Measurements from ENCODE around the gene MSX2.
A peak's percentile ranks its signal among the peaks of the same experiment; 100 is the strongest.
"Not testable (repeated sequence)": the region's sequence is repeated elsewhere in the genome, so short reads cannot be mapped to it uniquely, and the experiment has no call there.

Gene MSX2

DNA sequence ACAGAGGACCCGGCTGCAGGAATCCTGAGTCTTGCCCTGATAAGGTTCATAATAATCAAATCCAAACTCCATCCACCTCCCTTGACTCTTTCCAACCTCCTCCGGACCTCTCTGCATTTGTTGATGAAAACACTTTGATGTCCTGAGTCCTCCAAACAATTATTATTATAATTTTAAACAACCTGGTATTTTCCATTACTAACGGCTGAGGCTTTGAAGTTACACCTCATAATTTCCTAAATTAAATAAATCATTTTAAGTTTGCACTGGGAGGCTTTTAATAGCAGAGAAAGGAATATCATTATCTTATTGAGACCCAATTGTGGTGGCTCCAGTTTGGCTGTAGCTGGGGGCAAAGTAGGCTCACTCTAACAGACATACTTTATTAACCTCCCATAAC, 9.5 kb downstream of the MSX2 start:
- no peak for DNase-seq (ENCODE audit: low read depth)

DNA sequence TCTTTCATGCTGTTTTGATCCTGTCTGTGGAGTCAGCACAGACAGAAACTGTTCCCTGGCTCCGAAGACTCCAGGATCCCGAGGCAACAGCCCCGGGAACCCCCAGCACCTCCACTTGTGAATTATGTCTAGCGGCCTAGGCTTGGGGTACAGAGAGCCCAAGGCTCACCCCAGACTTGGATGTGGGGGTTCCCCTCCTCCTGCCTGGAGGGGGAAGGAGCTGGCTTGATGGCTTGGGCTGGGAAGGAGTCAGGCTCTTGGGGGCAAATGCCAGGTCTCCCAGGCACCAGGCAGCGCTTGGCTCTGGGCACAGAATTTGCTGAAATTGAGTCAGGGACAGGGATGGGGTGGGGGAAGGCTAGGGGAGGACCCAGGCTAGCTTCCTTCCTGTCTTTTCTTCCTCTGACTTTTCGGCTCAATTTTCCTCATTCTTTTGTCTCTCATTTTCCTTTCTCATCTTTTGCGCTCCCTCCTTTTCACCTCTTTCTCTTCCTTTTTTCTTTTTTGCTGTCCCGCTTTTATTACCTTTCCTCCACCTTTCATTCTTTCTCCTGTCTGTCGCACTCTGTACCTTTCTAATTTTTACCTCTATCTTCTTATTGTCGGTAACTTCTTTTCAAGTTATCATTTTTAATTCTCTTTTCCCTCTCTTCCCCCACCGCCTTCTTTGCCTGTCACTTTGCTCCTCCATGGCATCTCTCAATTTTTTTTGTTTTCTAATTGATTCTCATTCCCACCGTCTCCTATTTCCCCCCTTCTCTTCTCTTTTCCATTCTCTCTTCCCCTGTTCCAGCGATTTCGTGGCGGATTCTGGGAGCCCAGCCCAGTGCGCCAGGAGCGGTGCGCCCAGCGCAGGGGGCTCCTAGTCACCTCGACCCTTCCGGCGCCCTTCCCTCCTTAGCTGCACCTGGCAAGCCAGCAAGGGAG, 10.5 kb downstream of the MSX2 start:
- no peak for DNase-seq (ENCODE audit: low read depth)

DNA sequence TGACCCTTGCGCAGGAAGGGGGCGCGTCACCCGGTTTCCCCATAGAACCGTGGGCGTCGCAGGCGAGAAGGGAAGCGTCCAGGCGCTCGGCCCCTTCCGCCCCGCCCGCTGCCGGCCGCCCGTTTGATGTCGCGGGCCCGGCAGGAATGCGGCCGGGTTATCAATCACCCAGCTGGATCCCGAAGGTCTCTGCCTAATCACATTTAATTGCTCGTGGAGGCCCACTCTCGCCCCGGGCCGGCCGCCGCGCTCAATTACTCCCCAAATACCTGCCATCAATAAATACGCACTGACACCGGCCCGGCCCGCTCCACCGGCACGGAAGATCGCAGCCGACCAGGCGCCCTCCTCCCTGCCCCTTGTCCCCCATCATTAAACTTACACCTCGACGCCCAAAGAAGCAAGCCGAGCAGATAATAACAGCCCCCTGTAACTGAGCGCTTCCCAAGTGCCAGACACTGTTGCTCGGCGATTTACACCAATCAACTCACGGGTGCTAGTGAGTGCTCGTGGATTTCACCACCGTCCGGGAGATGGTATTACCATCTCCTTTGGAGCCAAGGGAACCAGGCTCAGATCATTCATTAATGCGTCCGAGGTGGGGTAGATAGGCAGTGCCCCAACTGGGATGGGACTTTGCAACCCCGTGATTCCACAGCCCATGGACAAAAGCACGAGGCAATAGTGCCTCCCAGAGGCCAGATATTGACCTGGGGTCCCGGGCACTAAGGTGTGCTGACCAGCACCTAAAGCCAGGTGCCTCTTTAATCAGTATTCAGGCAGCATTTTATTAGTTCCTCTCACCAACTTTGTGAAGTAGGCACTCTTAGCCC, 11.3 kb downstream of the MSX2 start:
- no peak for DNase-seq (ENCODE audit: low read depth)

DNA sequence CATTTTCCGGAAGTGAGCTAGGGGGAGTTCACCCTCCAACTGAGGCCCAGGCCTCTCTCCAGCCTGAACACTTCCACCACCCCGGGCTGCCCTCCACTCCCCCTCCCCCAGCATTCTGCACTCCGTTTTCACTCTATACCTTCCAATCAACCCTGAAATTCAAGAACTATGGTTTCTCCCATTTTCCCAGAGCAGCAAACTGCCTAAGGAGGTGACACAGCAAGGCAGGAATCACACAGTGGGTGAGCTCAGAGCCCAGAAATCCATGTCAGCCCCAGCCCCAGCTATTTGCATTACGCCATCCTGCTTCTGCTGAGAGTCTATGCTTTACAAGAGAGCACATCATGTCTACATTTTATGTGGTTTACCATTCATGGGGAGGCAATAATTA, 11.9 kb downstream of the MSX2 start:
- peak; percentile 45 for DNase-seq (ENCODE audit: low read depth)

GRCh38 chr5:174736777-174737176, 12.4 kb downstream of the MSX2 start:
- no peak for DNase-seq (ENCODE audit: low read depth)

GRCh38 chr5:174737330-174737729, 12.9 kb downstream of the MSX2 start:
- no peak for DNase-seq (ENCODE audit: low read depth)

GRCh38 chr5:174741352-174741751, 17.0 kb downstream of the MSX2 start:
- DNase-seq (ENCODE audit: low read depth), result no peak

- DNase-seq (ENCODE audit: low read depth), result no peak
Measured at GRCh38 chr5:174744896-174745295, 20.5 kb downstream of the MSX2 start.

DNA sequence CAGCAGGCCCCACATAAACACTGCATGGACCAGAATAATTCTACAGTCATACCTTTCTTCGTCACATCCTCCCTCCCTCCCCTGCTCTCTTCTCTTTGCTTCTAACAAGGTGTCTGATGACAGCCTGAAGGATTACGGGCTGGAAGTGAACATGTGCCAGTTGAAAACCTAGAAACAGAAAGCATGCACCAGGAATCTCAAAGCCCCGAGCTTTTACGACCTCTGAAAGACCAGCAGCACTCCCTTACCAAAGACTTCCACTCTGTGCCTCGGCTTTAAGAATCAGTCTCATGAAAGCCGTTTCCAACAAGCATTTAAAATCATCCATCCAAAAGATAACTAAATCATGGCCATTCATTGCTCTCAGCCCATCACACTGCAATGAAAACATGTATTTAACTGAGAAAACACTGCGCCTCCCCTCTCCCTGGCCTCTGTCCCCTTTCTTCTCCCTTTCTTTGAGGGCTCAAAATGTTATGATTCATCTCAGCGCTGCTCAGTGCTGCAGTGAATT, 21.3 kb downstream of the MSX2 start:
- DNase-seq (ENCODE audit: low read depth), result no peak

GRCh38 chr5:174750711-174751110, 26.3 kb downstream of the MSX2 start:
- peak; percentile 35 for DNase-seq (ENCODE audit: low read depth)

DNA sequence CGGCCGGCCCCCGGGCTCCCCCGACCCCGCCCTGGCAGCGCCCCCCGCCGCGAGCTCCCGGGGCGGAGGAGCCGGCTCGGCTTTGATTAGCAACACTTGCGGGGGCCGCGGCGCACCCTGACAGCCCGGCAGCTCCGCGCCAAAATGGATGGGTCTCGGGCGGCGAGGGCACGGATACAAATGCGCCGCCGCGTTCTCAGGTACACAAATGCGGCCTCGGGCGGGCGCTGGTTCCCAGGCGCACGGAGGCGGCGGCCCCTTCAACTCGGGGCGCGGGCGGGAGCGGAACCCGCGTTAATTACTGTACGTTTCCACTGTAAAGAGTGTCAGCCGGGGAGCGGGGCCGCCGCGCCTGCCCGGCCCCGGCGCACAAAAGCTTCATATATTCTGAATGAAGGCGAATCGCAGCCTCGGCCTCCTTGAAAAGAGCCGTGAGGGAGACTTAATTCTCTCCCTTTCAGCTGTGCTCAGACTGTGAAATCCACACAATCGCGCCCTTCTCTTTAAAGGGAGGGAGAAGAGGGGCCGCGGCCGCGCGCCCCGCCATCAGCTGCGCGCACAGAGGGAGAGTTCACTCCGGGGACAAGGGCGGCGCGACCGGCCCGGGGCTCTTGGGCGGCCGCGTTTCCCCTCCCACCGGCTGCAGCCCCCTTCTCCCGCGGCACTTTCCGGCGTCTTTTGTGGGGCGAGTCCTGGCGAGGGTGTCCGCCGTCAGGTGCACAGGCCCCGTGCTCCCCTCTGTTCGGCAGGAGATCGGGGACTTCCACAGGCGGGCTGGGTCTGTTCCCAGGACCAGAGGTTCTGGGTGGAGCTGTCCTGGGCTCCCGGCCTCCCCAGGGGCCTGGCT, 27.0 kb downstream of the MSX2 start:
- DNase-seq (ENCODE audit: low read depth), result no peak

- no peak for DNase-seq (ENCODE audit: low read depth)
Measured at GRCh38 chr5:174752121-174752520, 27.7 kb downstream of the MSX2 start.

GRCh38 chr5:174755106-174755505, 30.7 kb downstream of the MSX2 start:
- DNase-seq (ENCODE audit: low read depth), result no peak

DNA sequence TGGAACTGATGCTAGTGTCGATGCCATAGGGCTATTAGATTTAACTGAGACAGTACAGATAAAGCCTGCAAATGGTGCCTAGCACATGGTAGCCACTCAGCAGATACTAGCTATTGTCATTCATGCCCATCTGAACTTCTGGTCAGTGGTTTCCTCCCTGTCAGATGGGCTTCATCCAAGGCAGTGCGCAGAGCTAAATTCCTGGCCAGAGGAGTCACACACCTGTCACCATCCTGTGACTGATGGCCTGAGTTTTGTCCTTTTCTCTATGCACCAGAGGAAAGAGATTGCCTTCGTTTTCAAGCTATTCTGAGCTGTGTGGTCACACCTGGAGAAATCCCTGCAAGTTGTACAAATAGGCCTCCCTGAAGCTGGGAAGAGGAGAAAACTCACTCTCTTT, 34.7 kb downstream of the MSX2 start:
- no peak for DNase-seq (ENCODE audit: low read depth)

- DNase-seq (ENCODE audit: low read depth), result no peak
Measured at GRCh38 chr5:174760721-174761120, 36.3 kb downstream of the MSX2 start.

GRCh38 chr5:174761341-174761740, 37.0 kb downstream of the MSX2 start:
- DNase-seq (ENCODE audit: low read depth), result not testable (repeated sequence)

- DNase-seq (ENCODE audit: low read depth), result no peak
Measured at GRCh38 chr5:174764309-174764708, 39.9 kb downstream of the MSX2 start.

DNA sequence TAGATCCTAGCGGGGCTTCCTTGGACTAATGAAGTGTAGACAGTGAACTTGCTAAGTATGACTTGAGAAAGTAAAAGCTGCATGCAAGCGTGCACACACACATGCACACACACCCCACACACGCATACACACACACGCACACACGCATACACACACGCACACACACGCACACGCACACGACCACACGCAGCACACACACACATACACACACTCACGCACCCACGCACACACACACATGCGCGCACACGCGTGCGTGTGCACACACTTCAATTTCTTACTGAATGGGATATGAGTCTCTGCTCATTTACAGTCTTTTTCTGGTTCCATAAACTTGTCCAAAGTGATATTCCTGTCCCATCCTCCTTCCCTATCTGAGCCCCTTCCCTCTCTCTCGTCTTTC, 41.2 kb downstream of the MSX2 start:
- DNase-seq (ENCODE audit: low read depth), result no peak

DNA sequence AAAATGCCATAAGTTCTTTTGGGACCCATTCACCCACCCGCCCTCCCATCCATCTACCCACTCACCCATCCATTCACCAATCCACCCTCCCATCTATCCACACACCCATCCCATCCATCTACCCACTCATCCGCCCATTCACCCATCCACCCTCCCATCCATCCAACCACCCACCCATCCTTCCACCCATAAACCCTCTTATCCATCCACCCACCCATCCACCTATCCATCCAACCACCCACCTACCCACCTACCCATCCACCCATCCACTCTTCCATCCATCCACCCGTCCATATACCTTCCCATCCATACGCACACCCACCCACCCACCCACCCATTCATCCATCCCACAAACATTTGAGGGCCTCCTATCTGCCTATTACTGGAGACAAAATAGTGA, 43.3 kb downstream of the MSX2 start:
- no peak for DNase-seq (ENCODE audit: low read depth)

GRCh38 chr5:174769005-174769404, 44.6 kb downstream of the MSX2 start:
- no peak for DNase-seq (ENCODE audit: low read depth)

DNA sequence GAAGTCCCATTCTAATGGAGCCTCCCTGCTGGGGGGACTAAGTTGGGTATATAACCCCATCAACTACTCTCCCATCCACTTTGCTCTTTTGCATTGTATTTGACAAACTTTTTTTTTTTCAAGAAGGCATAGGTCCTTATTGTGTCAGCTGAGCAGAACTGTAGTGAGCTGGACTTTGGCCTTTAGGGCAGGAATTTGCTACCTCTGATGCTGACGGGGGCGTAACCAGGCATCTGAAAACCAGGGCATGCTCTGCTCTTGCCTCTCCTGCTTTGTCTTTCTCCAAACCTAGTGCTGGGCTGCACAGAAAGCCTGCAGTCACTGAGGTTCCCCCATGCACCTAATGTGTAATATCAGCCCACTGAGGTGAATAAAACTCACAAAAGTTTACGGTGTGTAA, 49.0 kb downstream of the MSX2 start:
- DNase-seq (ENCODE audit: low read depth), result no peak

DNA sequence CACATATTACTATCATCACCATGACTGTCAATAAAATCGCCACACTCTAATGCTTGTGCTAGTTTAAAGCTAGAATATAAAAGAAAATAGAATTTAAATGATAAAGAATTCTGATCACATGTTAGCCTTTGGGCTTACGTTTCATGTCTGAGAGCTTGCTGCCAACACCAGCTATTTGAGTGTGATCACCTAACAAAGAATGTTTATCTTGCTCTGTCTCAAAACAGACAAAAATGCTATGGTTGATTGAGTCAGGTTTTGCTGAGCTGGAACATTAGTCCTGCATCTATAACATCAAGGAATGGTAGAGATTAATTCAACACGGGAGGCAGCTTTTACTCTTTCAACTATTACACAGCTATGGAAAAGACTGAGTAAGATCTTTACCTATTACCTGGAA, 50.7 kb downstream of the MSX2 start:
- DNase-seq (ENCODE audit: low read depth), result no peak
